ACC112 (cell line): Measurements from ENCODE around the gene E2F3.
"Not testable (repeated sequence)": the region's sequence is repeated elsewhere in the genome, so short reads cannot be mapped to it uniquely, and the experiment has no call there.

ENCODE experiments used
- H2AFZ ChIP-seq: fragments of 200-600 bp; sonication (generic); one replicate; pipeline ENCODE4 v1.6.0; 2017; ENCODE audit warnings: antibody characterized with exemption, low read length; ENCODE audit not compliant: unreplicated experiment
- H3K27ac ChIP-seq: fragments of 200-600 bp; sonication (generic); 2 replicates; pipeline ENCODE4 v1.5.1; 2014; ENCODE audit warnings: low read depth, mild to moderate bottlenecking, antibody characterized with exemption, low read length, moderate library complexity
- H3K27me3 ChIP-seq: fragments of 200-600 bp; sonication (generic); 2 replicates; pipeline ENCODE4 v1.6.1; 2014; ENCODE audit warnings: mild to moderate bottlenecking, antibody characterized with exemption, low read length, moderate library complexity, mixed read lengths; ENCODE audit not compliant: insufficient read depth
- H3K36me3 ChIP-seq: fragments of 200-600 bp; sonication (generic); 2 replicates; pipeline ENCODE4 v1.6.1; 2016; ENCODE audit warnings: mild to moderate bottlenecking, antibody characterized with exemption, low read length, moderate library complexity, mixed read lengths; ENCODE audit not compliant: insufficient read depth
- H3K4me1 ChIP-seq: fragments of 200-600 bp; sonication (generic); one replicate; pipeline ENCODE4 v1.6.1; 2016; ENCODE audit warnings: low read length, mixed read lengths; ENCODE audit not compliant: insufficient read depth, unreplicated experiment, control insufficient read depth
- H3K4me3 ChIP-seq: fragments of 200-600 bp; sonication (generic); 2 replicates; pipeline ENCODE4 v1.5.1; 2014; ENCODE audit warnings: mild to moderate bottlenecking, low read depth, low read length
- H3K79me2 ChIP-seq: fragments of 200-600 bp; sonication (generic); one replicate; pipeline ENCODE4 v1.6.0; 2016; ENCODE audit warnings: low read length; ENCODE audit not compliant: control insufficient read depth, unreplicated experiment, insufficient read depth

E2F3 gene

GRCh38 chr6:20483887-20484497 lies 82.3 kb downstream of the E2F3 start:
- H3K27ac ChIP-seq: 0 out of 2 replicates have a peak overlapping the region, but pooled peaks have one; percentile 1
- peaks cover 2% of the 10 kb centered on the region for H3K79me2 ChIP-seq
- no peaks in the 10 kb centered on the region for H3K27me3 ChIP-seq
- no peak overlapping the region for H2AFZ ChIP-seq
- H3K4me3 ChIP-seq: no peak overlapping the region
- peaks cover 10% of the 10 kb centered on the region for H3K4me1 ChIP-seq
- peaks cover 21% of the 10 kb centered on the region for H3K36me3 ChIP-seq

GRCh38 chr6:20486641-20487040 lies 85.0 kb downstream of the E2F3 start:
- H3K36me3 ChIP-seq: peaks cover 31% of the 10 kb centered on the region
- H3K4me1 ChIP-seq: peaks cover 10% of the 10 kb centered on the region
- H2AFZ ChIP-seq: no peak overlapping the region
- H3K4me3 ChIP-seq: no peak overlapping the region
- no peaks in the 10 kb centered on the region for H3K27me3 ChIP-seq
- no peak overlapping the region for H3K27ac ChIP-seq
- no peaks in the 10 kb centered on the region for H3K79me2 ChIP-seq

- peaks cover 10% of the 10 kb centered on the region for H3K4me1 ChIP-seq
- no peak overlapping the region for H2AFZ ChIP-seq
- no peaks in the 10 kb centered on the region for H3K79me2 ChIP-seq
- no peaks in the 10 kb centered on the region for H3K27me3 ChIP-seq
- H3K27ac ChIP-seq: no peak overlapping the region
- H3K4me3 ChIP-seq: no peak overlapping the region
- peaks cover 26% of the 10 kb centered on the region for H3K36me3 ChIP-seq
Observed at GRCh38 chr6:20487669-20488375, 86.1 kb downstream of the E2F3 start.

- no peak overlapping the region for H3K27ac ChIP-seq
- H3K79me2 ChIP-seq: no peaks in the 10 kb centered on the region
- no peak overlapping the region for H3K4me3 ChIP-seq
- H3K27me3 ChIP-seq: no peaks in the 10 kb centered on the region
- peaks cover 26% of the 10 kb centered on the region for H3K36me3 ChIP-seq
- no peak overlapping the region for H2AFZ ChIP-seq
- H3K4me1 ChIP-seq: no peaks in the 10 kb centered on the region
Observed at GRCh38 chr6:20490591-20490990, 88.9 kb downstream of the E2F3 start.

- Histone ChIP-seq H3K4me1 (no peaks in the 10 kb centered on the region), H3K27ac (no peak overlapping the region), H3K4me3 (no peak overlapping the region), H3K79me2 (no peaks in the 10 kb centered on the region), H3K36me3 (peaks cover 22% of the 10 kb centered on the region), H3K27me3 (no peaks in the 10 kb centered on the region), H2AFZ (no peak overlapping the region)
Observed at GRCh38 chr6:20492099-20492498, 90.4 kb downstream of the E2F3 start.

- Histone ChIP-seq H3K4me1 (no peaks in the 10 kb centered on the region), H3K79me2 (no peaks in the 10 kb centered on the region), H3K27me3 (no peaks in the 10 kb centered on the region), H3K36me3 (no peaks in the 10 kb centered on the region), H2AFZ (no peak overlapping the region), H3K27ac (no peak overlapping the region), H3K4me3 (no peak overlapping the region)
Observed at GRCh38 chr6:20497216-20498040, 95.7 kb downstream of the E2F3 start.

- no peak overlapping the region for H3K27ac ChIP-seq
- no peaks in the 10 kb centered on the region for H3K4me1 ChIP-seq
- H3K4me3 ChIP-seq: no peak overlapping the region
- H3K79me2 ChIP-seq: no peaks in the 10 kb centered on the region
- no peaks in the 10 kb centered on the region for H3K36me3 ChIP-seq
- no peak overlapping the region for H2AFZ ChIP-seq
- H3K27me3 ChIP-seq: no peaks in the 10 kb centered on the region
Observed at GRCh38 chr6:20498041-20498385, 96.3 kb downstream of the E2F3 start.

- H3K4me3 ChIP-seq: no peak overlapping the region
- no peaks in the 10 kb centered on the region for H3K4me1 ChIP-seq
- no peak overlapping the region for H3K27ac ChIP-seq
- H3K36me3 ChIP-seq: no peaks in the 10 kb centered on the region
- H3K79me2 ChIP-seq: no peaks in the 10 kb centered on the region
- no peak overlapping the region for H2AFZ ChIP-seq
- no peaks in the 10 kb centered on the region for H3K27me3 ChIP-seq
Observed at GRCh38 chr6:20509212-20509611, 107.5 kb downstream of the E2F3 start.

GRCh38 chr6:20511852-20512251 lies 110.2 kb downstream of the E2F3 start:
- Histone ChIP-seq H3K79me2 (no peaks in the 10 kb centered on the region), H3K36me3 (no peaks in the 10 kb centered on the region), H3K4me3 (no peak overlapping the region), H3K27ac (no peak overlapping the region), H3K27me3 (no peaks in the 10 kb centered on the region), H3K4me1 (no peaks in the 10 kb centered on the region), H2AFZ (no peak overlapping the region)

GRCh38 chr6:20525208-20525607 lies 123.5 kb downstream of the E2F3 start:
- not testable (repeated sequence) for H3K27ac ChIP-seq, H2AFZ ChIP-seq, H3K4me1 ChIP-seq, H3K79me2 ChIP-seq, H3K4me3 ChIP-seq, H3K36me3 ChIP-seq, H3K27me3 ChIP-seq

GRCh38 chr6:20529086-20529448 lies 127.4 kb downstream of the E2F3 start:
- H3K27ac ChIP-seq, H3K36me3 ChIP-seq, H3K79me2 ChIP-seq, H3K27me3 ChIP-seq, H2AFZ ChIP-seq, H3K4me3 ChIP-seq, H3K4me1 ChIP-seq: not testable (repeated sequence)
